ENCODE measurements around the gene PKDCC. TPM values are rescaled to one million over a fixed set of nuclear protein-coding genes. Genes with fewer than 3 reads are reported as not detected.

The PKDCC gene
- total RNA-seq, 1 donor from 2014 or later = 8.5 TPM

DNA sequence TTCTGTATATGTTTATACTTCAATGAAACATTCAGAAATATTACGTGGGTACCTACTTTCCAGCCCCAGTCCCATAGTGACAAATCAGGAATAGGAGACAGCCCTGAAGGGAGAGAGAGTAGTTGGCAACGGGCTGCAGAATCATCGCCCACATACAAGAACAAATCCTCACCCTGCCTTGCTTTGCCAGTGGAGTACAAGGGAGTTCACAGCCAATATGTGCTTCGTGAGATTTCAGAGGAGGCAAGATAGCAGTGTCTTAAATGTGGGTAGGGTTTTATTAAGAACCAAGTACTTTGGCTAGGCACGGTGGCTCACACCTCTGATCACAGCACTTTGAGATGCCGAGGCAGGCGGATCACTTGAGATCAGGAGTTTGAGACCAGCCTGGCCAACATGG, 40.3 kb upstream of the PKDCC start:
- Histone ChIP-seq H3K36me3 (ENCODE audit: control insufficient read depth, insufficient read depth, low read length) (no peaks in the 10 kb centered on the region), H3K4me3 (ENCODE audit: low read depth, low read length) (no peak overlapping the region), H3K27me3 (ENCODE audit: control insufficient read depth, insufficient read depth, low read length) (no peaks in the 10 kb centered on the region)
- DNase-seq (ENCODE audit: low read depth) = no peak
- TF ChIP-seq, protein P1, sequence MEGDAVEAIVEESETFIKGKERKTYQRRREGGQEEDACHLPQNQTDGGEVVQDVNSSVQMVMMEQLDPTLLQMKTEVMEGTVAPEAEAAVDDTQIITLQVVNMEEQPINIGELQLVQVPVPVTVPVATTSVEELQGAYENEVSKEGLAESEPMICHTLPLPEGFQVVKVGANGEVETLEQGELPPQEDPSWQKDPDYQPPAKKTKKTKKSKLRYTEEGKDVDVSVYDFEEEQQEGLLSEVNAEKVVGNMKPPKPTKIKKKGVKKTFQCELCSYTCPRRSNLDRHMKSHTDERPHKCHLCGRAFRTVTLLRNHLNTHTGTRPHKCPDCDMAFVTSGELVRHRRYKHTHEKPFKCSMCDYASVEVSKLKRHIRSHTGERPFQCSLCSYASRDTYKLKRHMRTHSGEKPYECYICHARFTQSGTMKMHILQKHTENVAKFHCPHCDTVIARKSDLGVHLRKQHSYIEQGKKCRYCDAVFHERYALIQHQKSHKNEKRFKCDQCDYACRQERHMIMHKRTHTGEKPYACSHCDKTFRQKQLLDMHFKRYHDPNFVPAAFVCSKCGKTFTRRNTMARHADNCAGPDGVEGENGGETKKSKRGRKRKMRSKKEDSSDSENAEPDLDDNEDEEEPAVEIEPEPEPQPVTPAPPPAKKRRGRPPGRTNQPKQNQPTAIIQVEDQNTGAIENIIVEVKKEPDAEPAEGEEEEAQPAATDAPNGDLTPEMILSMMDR (IDR thresholded peaks at IDR 0.05; ENCODE audit: insufficient read depth, low read length, poor library complexity, severe bottlenecking) = no peak

DNA sequence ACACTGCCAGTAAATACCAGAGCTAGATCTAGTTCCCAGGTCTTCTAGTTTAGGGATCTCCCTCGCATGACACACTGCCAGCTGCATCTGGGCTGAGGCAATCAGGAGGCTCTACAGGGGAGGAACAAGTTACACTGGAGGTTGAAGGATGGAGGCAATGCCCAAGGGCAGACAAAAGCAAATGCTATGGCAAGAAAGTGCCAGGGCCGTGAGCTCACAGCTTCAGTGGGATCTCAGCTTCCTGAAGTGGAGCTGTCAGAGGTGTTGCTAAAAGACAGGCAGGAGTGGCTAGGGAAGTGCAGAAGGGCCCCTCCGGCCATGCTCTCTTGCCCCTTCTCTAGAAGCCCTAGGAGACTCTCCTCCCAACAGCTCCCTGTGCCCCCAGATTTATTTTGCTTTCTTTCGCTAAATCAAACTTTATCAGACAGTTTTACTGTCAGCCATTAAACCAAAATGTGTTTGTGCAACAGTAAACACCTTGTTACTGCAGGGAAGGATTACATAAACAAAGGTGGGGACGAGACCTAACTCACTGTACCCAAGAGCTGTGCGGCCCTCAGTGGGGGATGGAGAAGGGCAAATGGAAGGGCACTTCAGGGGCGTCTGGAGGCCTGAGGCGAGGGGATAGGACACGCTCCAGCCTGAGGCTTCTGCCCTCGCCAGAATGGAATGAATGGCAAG, 39.4 kb upstream of the PKDCC start:
- Histone ChIP-seq H3K27me3 (ENCODE audit: control insufficient read depth, insufficient read depth, low read length) (no peaks in the 10 kb centered on the region), H3K4me3 (ENCODE audit: low read depth, low read length) (no peak overlapping the region), H3K36me3 (ENCODE audit: control insufficient read depth, insufficient read depth, low read length) (no peaks in the 10 kb centered on the region)
- no peak for DNase-seq (ENCODE audit: low read depth)
- TF ChIP-seq, protein P1 (IDR thresholded peaks at IDR 0.05; ENCODE audit: insufficient read depth, low read length, poor library complexity, severe bottlenecking) = no peak

DNA sequence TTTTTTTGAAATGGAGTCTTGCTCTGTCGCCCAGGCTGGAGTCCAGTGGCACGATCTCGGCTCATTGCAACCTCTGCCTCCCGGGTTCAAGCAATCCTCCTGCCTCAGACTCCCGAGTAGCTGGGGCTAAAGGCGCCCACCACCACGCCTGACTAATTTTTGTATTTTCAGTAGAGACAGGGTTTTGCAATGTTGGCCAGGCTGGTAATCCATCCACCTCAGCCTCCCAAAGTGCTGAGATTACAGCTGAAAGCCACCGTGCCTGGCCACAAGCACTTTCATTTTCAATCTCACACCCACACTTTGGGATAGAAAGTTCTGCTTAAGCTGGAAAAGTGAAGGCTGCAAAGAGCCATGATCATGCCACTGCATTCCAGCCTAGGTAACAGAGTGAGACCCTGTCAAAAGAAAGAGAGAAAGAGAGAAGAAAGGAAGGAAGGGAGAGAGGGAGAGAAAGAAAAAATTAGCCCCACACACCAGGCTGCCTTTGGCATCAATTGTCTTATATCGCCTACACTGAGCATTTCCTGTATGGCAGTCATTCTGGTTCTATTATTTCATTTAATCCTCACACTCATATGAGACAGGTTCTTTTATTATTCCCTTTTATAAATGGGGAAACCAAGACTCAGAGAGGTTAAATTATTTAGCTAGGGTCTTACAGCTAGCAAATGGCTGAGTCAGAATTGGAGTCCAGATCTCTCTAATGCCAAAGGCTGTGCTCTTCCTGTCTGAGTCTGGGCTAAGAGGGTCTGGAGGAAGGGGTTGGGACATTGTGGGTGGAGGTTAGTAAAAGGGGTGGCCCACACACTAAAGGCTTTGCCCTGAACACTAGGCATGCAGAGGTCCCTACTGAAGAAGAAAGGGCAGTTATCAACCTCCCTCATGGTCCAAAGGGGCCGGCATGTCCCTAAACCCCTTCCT, 37.9 kb upstream of the PKDCC start:
- H3K27me3 ChIP-seq (ENCODE audit: control insufficient read depth, insufficient read depth, low read length) = no peaks in the 10 kb centered on the region
- DNase-seq (ENCODE audit: low read depth) = no peak
- H3K36me3 ChIP-seq (ENCODE audit: control insufficient read depth, insufficient read depth, low read length) = no peaks in the 10 kb centered on the region
- TF ChIP-seq, protein P1 (IDR thresholded peaks at IDR 0.05; ENCODE audit: insufficient read depth, low read length, poor library complexity, severe bottlenecking) = no peak
- no peak overlapping the region for H3K4me3 ChIP-seq (ENCODE audit: low read depth, low read length)

DNA sequence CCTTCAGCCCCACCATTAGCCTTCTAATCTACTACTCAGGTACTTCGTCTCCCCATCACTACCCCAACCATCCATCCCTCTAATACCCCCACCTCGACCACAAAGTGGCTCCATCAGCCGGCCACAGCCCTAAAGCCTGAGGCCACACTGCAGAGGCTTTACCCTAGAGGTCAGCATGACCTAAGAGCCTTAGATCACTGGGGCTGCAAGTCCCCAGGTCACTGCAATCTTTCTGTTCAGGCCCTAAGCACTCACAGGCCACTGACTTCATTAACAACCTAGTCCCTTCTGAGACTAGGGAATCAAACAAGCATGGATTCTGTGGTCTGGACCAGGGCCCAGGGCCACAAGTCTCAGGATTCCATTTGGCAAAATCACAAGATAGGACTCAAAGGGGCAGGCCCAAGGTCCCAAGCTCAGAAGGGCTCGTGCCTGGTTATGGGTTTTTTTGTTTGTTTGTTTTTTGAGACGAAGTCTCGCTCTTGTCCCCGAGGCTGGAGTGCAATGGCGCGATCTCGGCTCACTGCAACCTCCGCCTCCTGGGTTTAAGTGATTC, 37.0 kb upstream of the PKDCC start:
- DNase-seq (ENCODE audit: low read depth) = peak; percentile 68
- Histone ChIP-seq H3K36me3 (ENCODE audit: control insufficient read depth, insufficient read depth, low read length) (no peaks in the 10 kb centered on the region), H3K27me3 (ENCODE audit: control insufficient read depth, insufficient read depth, low read length) (no peaks in the 10 kb centered on the region), H3K4me3 (ENCODE audit: low read depth, low read length) (no peak overlapping the region)
- TF ChIP-seq, protein P1 (IDR thresholded peaks at IDR 0.05; ENCODE audit: insufficient read depth, low read length, poor library complexity, severe bottlenecking) = no peak

DNA sequence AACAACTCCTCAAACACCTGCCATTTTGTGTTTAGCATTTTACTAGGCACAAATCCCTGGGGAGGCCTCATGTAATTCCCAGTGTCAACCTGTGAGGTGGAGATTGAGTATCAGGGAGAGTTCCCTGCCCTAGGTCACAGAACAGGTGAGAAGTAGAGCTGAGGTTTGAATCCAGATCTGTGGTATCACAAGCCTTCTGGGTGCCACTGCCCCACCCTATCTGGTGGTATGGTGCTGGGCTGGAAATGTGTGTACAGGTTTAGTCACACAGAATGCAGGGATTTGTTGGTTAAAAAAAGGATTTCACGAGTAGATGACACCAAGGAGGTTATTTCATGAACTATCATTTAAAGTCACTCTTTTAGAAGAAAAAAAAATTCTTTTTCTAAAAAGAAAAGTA, 35.7 kb upstream of the PKDCC start:
- Histone ChIP-seq H3K4me3 (ENCODE audit: low read depth, low read length) (no peak overlapping the region), H3K36me3 (ENCODE audit: control insufficient read depth, insufficient read depth, low read length) (no peaks in the 10 kb centered on the region), H3K27me3 (ENCODE audit: control insufficient read depth, insufficient read depth, low read length) (no peaks in the 10 kb centered on the region)
- DNase-seq (ENCODE audit: low read depth) = no peak
- TF ChIP-seq, protein P1 (IDR thresholded peaks at IDR 0.05; ENCODE audit: insufficient read depth, low read length, poor library complexity, severe bottlenecking) = no peak
